ENCODE results near the gene SLC39A7.

Gene SLC39A7

GRCh38 chr6:33170176-33171015 is 30.3 kb upstream of the SLC39A7 start:
- no peak for DNase-seq

GRCh38 chr6:33171016-33171879 is 29.4 kb upstream of the SLC39A7 start:
- DNase-seq: no peak

- DNase-seq: no peak
Measured at GRCh38 chr6:33171880-33172687, 28.6 kb upstream of the SLC39A7 start.

GRCh38 chr6:33172688-33173534 is 27.8 kb upstream of the SLC39A7 start:
- DNase-seq: no peak

GRCh38 chr6:33173535-33174180 is 27.0 kb upstream of the SLC39A7 start:
- no peak for DNase-seq

- DNase-seq: no peak
Measured at GRCh38 chr6:33174784-33175183, 25.9 kb upstream of the SLC39A7 start.

- DNase-seq: no peak
Measured at GRCh38 chr6:33175436-33176069, 25.1 kb upstream of the SLC39A7 start.

GRCh38 chr6:33176906-33177305 is 23.8 kb upstream of the SLC39A7 start:
- no peak for DNase-seq

GRCh38 chr6:33177552-33178446 is 22.9 kb upstream of the SLC39A7 start:
- DNase-seq: no peak

- no peak for DNase-seq
Measured at GRCh38 chr6:33178755-33179475, 21.8 kb upstream of the SLC39A7 start.

GRCh38 chr6:33181141-33181540 is 19.5 kb upstream of the SLC39A7 start:
- DNase-seq: no peak

GRCh38 chr6:33183071-33183683 is 17.5 kb upstream of the SLC39A7 start:
- DNase-seq: no peak

GRCh38 chr6:33185190-33185589 is 15.5 kb upstream of the SLC39A7 start:
- DNase-seq: no peak

- DNase-seq: no peak
Measured at GRCh38 chr6:33185654-33186187, 14.9 kb upstream of the SLC39A7 start.

GRCh38 chr6:33187809-33188208 is 12.9 kb upstream of the SLC39A7 start:
- DNase-seq: no peak

GRCh38 chr6:33189164-33189563 is 11.5 kb upstream of the SLC39A7 start:
- DNase-seq: no peak

GRCh38 chr6:33189625-33190448 is 10.8 kb upstream of the SLC39A7 start:
- DNase-seq: no peak

Data from activated CD4-positive, alpha-beta T cell treated with anti-CD3 and anti-CD28 coated beads for 1 hour (primary cell).